GM12801 (cell line): ENCODE measurements around the gene SPECC1L.

Source experiments
- TF ChIP-seq, protein P1 (sequence below): IDR thresholded peaks from one replicate; pipeline ENCODE4 v1.5.1; 2011; ENCODE audit warnings: control low read depth; ENCODE audit not compliant: insufficient read length; ENCODE audit errors: extremely low read depth

Gene SPECC1L

DNA sequence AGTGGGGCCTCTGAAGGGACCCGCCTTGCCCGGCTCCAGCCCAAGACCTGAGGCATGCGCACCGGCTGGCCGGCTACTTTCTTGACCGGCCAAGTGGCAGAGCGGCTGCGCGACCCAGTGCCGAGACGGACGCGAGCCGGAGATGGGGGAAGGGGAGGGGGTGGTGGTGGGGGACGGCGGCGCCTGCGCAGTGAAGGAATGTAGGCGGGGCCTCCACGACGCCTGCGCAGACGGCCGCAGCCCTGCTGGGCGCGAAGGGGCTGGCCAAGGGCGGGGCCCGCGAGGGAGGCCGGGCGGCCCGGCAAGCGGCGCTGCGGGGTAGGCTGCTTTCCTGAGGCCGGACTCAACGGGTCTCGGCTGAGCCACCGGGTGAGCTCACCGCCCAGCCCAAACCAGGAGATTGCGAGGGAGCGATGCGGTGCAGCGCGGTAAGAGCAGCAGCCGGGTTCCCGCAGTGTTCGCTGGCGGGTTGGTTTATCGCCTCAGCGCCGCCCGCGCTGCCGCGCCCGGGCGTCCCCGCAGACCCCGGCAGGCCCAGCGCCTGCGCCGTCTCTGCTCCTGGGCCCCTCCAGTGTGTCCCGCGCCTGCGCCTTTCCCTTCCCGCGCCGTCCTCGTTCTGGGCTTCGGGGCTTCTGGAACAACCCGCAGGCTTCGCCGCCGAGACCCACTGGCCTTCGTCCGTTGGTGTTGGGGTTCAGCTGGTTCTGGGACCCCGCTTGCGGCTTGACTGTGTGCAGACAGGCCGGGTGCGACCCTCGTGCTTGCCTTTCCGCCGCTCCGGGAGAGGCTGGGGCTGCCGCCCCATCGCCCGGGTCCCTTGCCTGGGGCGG lies at the start of gene SPECC1L:
TSS of gene SPECC1L (plus strand) at position 276 of the 830 bp plus-strand sequence. CDS start 31,401 bp downstream, outside the sequence.
- TF ChIP-seq, protein P1, sequence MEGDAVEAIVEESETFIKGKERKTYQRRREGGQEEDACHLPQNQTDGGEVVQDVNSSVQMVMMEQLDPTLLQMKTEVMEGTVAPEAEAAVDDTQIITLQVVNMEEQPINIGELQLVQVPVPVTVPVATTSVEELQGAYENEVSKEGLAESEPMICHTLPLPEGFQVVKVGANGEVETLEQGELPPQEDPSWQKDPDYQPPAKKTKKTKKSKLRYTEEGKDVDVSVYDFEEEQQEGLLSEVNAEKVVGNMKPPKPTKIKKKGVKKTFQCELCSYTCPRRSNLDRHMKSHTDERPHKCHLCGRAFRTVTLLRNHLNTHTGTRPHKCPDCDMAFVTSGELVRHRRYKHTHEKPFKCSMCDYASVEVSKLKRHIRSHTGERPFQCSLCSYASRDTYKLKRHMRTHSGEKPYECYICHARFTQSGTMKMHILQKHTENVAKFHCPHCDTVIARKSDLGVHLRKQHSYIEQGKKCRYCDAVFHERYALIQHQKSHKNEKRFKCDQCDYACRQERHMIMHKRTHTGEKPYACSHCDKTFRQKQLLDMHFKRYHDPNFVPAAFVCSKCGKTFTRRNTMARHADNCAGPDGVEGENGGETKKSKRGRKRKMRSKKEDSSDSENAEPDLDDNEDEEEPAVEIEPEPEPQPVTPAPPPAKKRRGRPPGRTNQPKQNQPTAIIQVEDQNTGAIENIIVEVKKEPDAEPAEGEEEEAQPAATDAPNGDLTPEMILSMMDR: no peak

DNA sequence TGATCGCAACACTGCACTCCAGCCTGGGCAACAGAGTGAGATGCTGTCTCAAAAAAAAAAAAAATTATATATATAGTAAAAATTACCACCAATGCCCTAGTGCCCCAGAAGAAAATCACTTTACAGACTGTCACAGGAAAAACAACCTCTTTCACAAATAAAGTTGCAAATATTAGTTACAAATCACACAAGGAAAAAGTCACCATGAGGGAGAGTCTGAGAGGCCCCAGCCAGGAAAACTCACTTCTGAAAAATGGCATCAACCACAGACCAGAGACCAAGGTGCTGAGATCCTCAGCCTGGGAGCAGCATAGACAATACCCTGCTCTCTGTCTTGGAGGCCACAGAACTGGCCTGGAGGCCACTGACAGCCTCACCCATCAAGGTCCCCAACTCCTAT lies 46.2 kb upstream of the SPECC1L start:
- TF ChIP-seq, protein P1: no peak

- TF ChIP-seq, protein P1: no peak
These were observed 45.5 kb upstream of the SPECC1L start for GRCh38 chr22:24225044-24225601.

DNA sequence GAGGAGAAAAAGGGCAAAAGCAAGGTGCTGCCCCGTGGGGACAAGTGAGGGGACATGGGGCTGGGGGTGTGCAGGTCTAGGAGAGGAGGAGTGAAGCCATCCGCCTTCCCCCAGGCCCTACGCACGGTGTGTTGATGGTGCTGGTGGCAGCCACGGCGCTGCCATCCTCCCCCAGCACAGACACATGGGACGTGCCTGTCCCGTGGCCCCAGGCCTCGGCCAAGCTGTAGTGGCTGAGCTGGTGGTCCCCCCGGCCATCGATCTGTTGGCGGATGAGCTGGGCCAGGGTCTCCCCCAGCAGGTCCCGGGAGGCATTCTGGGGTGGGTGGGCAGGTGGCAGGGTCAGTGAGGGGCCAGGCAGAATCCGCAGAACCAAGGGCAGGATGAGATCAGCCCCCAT lies 44.7 kb upstream of the SPECC1L start:
- TF ChIP-seq, protein P1: no peak

DNA sequence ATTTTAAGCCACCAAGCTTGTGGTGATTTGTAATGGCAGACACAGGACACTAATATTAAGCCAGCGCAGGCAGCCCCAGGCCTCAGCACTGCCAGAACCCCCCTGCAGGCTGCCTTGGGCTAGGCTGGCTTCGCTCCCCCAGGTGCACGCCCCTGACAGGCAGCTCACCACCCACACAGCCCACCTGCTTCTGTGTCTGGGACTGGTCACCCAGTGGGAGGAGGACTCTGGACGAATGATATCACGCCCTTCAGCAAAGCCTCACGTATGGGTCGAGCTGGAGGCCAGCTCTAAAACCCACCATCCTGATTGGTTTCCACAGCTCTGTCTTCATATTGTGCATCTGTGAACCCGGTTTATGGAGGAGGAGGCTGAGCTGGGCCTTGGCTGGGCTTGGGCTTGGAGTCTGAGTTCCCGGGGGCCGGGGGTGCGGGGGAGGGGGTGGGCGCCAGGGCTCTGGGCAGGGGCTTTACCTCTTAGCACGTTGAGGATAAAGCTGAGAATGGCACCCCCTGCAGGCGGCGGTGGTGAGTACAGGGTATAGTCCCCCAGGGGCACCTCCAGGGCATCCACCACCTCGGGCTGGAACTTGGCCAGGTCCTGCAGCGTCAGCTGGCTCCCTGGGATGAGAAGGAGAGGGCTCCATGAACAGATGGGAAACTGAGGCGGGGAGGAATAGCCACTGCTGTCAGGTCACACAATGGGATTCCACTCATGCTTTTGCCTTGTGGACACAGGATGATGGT lies 39.5 kb upstream of the SPECC1L start:
- TF ChIP-seq, protein P1: no peak

- TF ChIP-seq, protein P1: no peak
These were observed 38.9 kb upstream of the SPECC1L start for GRCh38 chr22:24231706-24232105.

- TF ChIP-seq, protein P1: no peak
These were observed 38.5 kb upstream of the SPECC1L start for GRCh38 chr22:24232124-24232523.
